ENCODE data around the gene PHIP. TPM values are rescaled to one million over a fixed set of nuclear protein-coding genes. Genes with fewer than 3 reads are reported as not detected.
A peak's percentile ranks its signal among the peaks of the same experiment; 100 is the strongest.

PHIP gene
- total RNA-seq, 1 donor from 2014 or later, result 33.9 TPM

DNA sequence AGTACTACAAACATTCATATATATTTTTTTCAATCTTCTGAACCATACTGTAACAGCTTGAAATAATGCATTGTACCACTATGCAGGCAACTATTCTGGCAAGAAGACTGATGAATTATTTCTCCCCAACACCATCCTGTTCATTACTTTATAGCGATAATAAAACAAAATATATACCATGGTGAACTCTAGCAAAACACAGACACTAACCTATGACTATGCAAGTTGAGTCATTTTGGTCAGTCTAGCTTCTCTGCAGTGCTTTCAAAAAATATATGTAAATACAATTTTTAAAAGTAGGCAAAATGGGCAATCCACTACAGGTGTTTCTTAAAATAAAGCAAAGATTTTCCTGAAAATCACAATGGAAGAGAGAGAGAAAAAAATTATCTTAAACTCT lies 20.3 kb downstream of the PHIP start:
- intact Hi-C loops (cut with micrococcal nuclease), result no loop called here
- H3K36me3 Mint-ChIP-seq (ENCODE audit: low read depth), result peaks cover 51% of the 10 kb centered on the region

DNA sequence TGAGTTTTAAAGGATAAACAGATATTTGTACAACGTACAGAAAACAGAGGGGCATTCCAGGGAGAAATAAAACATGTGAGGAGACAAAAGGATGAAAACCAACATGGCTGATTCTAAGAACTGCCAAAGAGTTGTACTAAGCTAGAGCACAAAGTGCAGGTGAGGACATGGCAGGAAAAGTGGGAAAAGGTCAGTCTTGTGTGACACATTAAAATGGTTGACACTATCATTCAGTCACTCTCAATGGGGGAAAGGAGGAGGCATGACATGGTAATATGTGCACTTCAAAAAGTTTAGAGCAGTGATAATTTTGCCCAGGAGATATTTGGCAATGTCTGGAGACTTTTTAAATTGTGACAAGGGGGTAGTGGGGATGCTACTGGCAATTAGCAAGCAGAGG lies 21.8 kb downstream of the PHIP start:
- Mint-ChIP-seq H3K4me1 (peaks cover 11% of the 10 kb centered on the region), H3K9me3 (peaks cover 11% of the 10 kb centered on the region), H3K4me3 (no peak overlapping the region), H3K27ac (no peak overlapping the region), H3K27me3 (no peaks in the 10 kb centered on the region), H3K36me3 (ENCODE audit: low read depth) (peaks cover 63% of the 10 kb centered on the region)
- DNase-seq, result no peak
- intact Hi-C loops (cut with micrococcal nuclease), result no loop called here

More for the DNA sequence above, 20.3 kb downstream of the PHIP start:
- DNase-seq, result no peak
- Mint-ChIP-seq H3K27me3 (no peaks in the 10 kb centered on the region), H3K9me3 (peaks cover 3% of the 10 kb centered on the region), H3K4me3 (no peak overlapping the region), H3K4me1 (peaks cover 11% of the 10 kb centered on the region), H3K27ac (no peak overlapping the region)

DNA sequence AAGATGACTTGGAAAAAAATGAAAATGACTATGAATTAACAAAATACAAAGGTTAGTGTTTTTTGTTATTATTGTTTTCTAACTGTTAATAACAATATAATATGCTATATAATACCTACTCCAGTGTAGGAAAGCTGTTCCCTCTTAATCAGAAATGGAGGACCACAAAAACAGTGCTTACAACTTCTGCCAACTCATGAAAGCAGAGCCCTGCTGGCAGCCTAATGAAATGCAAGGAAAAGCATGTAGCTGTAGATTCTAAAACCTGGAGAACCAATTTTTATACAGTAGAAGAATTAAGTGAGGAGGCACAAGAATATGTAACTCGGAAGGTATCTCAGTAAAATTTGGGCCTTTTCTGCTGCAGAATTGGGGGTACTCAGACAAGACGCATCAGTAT lies 29.4 kb downstream of the PHIP start:
- intact Hi-C loops (cut with micrococcal nuclease), result no loop called here
- H3K4me3 Mint-ChIP-seq, result no peak overlapping the region
- peaks cover 52% of the 10 kb centered on the region for H3K36me3 Mint-ChIP-seq (ENCODE audit: low read depth)
- peaks cover 6% of the 10 kb centered on the region for H3K4me1 Mint-ChIP-seq
- H3K27me3 Mint-ChIP-seq, result no peaks in the 10 kb centered on the region
- no peak overlapping the region for H3K27ac Mint-ChIP-seq
- DNase-seq, result no peak
- peaks cover 11% of the 10 kb centered on the region for H3K9me3 Mint-ChIP-seq

DNA sequence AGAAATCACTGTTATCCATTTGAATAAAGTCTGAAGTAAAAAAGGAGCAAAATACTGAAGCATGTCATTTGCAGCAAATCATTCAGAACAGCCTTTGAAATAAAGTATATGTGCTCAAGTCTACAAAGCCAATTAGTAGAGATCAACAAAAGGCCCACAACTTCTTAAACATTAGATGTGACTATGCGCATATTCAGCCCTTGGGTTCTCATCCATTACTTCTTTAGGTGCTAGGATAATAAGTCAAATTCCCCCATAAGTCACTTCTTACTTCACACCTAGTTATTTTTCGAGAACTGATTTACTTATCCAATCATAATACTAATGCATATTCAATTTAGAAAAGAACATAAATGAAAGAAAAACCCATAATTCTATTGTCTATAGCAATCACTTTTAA lies 31.0 kb downstream of the PHIP start:
- no peak overlapping the region for H3K4me3 Mint-ChIP-seq
- H3K27me3 Mint-ChIP-seq, result no peaks in the 10 kb centered on the region
- no peak for DNase-seq
- H3K4me1 Mint-ChIP-seq, result peaks cover 10% of the 10 kb centered on the region
- H3K36me3 Mint-ChIP-seq (ENCODE audit: low read depth), result peaks cover 38% of the 10 kb centered on the region
- intact Hi-C loops (cut with micrococcal nuclease), result no loop called here
- peaks cover 1% of the 10 kb centered on the region for H3K9me3 Mint-ChIP-seq
- no peak overlapping the region for H3K27ac Mint-ChIP-seq

DNA sequence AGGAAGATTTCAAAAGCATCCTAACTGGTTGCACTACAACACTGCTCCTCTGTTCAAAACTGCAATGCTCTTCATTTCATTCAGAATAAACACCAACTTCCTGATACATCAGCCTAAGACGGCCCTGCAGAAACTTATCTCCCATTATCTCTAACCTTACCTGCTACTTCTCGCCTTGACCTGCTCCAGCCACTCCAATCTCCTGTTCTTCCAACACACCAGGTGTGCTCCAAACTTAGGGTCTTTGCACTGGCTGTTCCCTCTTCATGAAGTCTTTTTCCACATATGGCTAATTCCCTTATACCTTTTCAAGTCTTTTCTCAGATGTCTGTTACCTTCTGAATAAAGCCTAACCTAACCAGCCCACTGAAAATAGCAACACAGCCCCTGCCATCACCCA lies 32.1 kb downstream of the PHIP start:
- H3K4me3 Mint-ChIP-seq, result no peak overlapping the region
- DNase-seq, result no peak
- no peaks in the 10 kb centered on the region for H3K9me3 Mint-ChIP-seq
- H3K27ac Mint-ChIP-seq, result no peak overlapping the region
- H3K36me3 Mint-ChIP-seq (ENCODE audit: low read depth), result peaks cover 35% of the 10 kb centered on the region
- H3K4me1 Mint-ChIP-seq, result peaks cover 12% of the 10 kb centered on the region
- intact Hi-C loops (cut with micrococcal nuclease), result no loop called here
- H3K27me3 Mint-ChIP-seq, result no peaks in the 10 kb centered on the region

DNA sequence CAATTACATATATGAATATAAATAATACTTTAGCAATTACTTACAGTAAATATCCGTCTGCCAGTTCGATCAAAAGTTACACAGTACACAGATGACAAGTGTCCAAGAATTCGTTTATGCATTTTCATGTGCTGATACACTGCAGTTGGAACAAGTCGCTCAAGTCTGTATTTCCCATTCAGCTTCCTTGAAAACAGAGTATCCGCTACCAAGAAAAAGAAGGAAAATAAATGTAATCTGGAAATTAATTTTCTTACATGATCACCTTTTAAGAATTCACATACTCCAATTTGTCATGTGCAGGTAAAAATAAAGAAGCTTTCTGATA lies 35.3 kb downstream of the PHIP start:
- no peak overlapping the region for H3K27ac Mint-ChIP-seq
- peaks cover 6% of the 10 kb centered on the region for H3K9me3 Mint-ChIP-seq
- no peaks in the 10 kb centered on the region for H3K27me3 Mint-ChIP-seq
- H3K4me1 Mint-ChIP-seq, result peaks cover 20% of the 10 kb centered on the region
- H3K4me3 Mint-ChIP-seq, result no peak overlapping the region
- DNase-seq, result no peak
- peaks cover 50% of the 10 kb centered on the region for H3K36me3 Mint-ChIP-seq (ENCODE audit: low read depth)
- intact Hi-C loops (cut with micrococcal nuclease), result no loop called here

DNA sequence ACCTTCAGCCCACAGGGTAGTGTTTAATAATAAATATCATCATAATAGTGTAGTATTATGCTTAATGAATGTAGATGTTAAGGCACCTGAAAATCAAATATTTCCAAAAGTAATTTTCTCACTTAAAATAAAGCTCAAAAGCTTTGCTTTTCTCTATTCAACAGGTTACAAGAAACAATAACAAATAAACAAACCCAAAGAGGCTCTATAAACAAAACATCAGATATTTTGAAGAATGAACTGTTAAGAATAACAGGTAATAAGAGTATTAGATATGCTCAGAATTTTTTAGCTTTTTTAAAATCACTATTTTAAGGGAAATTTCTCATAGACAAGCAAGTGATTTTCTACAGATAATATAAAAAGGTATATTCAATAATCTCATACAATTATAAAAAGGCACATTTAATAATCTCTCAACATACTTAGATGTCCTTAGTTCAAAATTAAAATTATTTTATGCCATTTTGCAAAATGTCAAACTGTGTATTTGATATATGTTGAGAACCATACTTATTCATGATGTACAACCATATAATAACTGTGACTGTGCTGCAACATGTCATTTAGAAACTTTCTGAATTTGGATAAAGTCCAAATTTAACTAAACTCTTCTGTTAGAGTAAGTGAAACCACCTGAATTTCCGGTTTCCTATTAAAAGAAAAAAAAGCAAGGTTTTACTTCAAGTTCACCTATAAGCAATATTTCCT lies 35.8 kb downstream of the PHIP start:
- H3K36me3 Mint-ChIP-seq (ENCODE audit: low read depth), result peaks cover 55% of the 10 kb centered on the region

DNA sequence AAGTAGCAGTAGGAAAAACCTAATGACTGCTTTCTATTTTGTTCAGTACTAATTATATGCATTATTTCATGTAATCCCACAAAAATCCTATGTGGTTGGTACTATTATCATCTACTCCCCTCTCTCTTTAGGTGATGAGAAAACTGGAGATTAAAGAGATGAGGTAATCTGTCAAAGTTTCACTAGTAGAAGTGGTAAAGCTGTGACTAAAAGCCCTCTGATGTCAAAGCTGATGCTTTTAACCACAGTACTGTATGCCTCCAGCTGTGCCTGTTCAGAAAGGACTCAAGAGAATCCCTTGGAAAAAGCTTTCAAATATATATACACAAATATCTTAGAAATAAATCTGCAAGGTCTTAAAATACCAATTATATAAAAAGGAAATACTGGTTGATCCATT lies 38.0 kb downstream of the PHIP start:
- no peak for DNase-seq
- no peaks in the 10 kb centered on the region for H3K27me3 Mint-ChIP-seq
- peaks cover 15% of the 10 kb centered on the region for H3K9me3 Mint-ChIP-seq
- H3K4me1 Mint-ChIP-seq, result peaks cover 28% of the 10 kb centered on the region
- intact Hi-C loops (cut with micrococcal nuclease), result loop anchor here (2.0 kb wide), 2 partner anchors 13 to 39 kb away; partner anchors contain the start of gene PHIP
- H3K27ac Mint-ChIP-seq, result no peak overlapping the region
- H3K36me3 Mint-ChIP-seq (ENCODE audit: low read depth), result peaks cover 60% of the 10 kb centered on the region
- H3K4me3 Mint-ChIP-seq, result no peak overlapping the region

More for the DNA sequence above, 35.8 kb downstream of the PHIP start:
- no peak overlapping the region for H3K4me3 Mint-ChIP-seq
- no peaks in the 10 kb centered on the region for H3K27me3 Mint-ChIP-seq
- DNase-seq, result no peak
- no peak overlapping the region for H3K27ac Mint-ChIP-seq
- peaks cover 22% of the 10 kb centered on the region for H3K4me1 Mint-ChIP-seq
- intact Hi-C loops (cut with micrococcal nuclease), result no loop called here
- H3K9me3 Mint-ChIP-seq, result peaks cover 6% of the 10 kb centered on the region

DNA sequence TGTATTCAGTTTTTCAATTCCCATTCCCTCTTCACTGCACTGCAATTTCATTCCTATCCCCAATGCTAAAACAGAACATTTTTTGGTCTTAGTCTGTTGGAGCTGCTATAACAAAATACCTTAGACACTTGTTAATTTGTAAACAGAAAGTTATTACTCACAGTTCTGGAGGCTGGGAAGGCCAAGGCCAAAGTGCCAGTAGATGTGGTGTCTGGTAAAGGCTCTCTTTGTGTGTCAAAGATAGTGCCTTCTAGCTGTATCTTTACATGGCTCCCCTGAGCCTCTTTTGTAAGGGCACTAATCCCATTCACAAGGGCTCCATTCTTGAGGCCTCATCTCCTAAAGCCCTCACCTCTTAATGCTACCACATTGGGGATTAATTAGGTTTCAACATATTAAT lies 40.0 kb downstream of the PHIP start:
- peaks cover 21% of the 10 kb centered on the region for H3K9me3 Mint-ChIP-seq
- peaks cover 66% of the 10 kb centered on the region for H3K36me3 Mint-ChIP-seq (ENCODE audit: low read depth)
- intact Hi-C loops (cut with micrococcal nuclease), result no loop called here
- no peaks in the 10 kb centered on the region for H3K27me3 Mint-ChIP-seq
- no peak overlapping the region for H3K4me3 Mint-ChIP-seq
- no peak for DNase-seq
- peaks cover 30% of the 10 kb centered on the region for H3K4me1 Mint-ChIP-seq
- H3K27ac Mint-ChIP-seq, result no peak overlapping the region

DNA sequence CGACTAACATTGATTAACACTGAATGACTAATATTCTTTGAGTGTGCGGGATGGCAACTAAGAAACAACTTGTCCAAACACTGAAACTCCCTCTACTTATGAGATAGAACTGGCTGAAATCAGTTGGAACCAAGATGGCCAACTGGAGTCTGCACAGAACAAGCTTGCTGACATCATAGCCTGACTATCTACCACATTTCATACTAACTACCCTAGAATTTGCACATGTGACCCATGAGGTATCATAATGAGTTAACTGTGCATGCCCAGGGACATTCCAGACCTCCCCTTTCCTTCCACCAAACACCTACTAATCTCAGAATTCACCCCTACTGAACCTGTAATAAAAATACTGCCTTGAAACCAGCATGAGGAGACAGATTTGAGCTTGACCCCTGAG lies 43.2 kb downstream of the PHIP start:
- no peak for DNase-seq
- Mint-ChIP-seq H3K9me3 (peaks cover 25% of the 10 kb centered on the region), H3K4me1 (peaks cover 35% of the 10 kb centered on the region), H3K36me3 (ENCODE audit: low read depth) (peaks cover 64% of the 10 kb centered on the region), H3K27ac (peak overlapping the region; percentile 56), H3K4me3 (peak overlapping the region; percentile 1), H3K27me3 (no peaks in the 10 kb centered on the region)
- intact Hi-C loops (cut with micrococcal nuclease), result loop anchor here (1.0 to 2.0 kb wide), 2 partner anchors 41 to 300 kb away; no protein-coding TSS in a partner anchor

DNA sequence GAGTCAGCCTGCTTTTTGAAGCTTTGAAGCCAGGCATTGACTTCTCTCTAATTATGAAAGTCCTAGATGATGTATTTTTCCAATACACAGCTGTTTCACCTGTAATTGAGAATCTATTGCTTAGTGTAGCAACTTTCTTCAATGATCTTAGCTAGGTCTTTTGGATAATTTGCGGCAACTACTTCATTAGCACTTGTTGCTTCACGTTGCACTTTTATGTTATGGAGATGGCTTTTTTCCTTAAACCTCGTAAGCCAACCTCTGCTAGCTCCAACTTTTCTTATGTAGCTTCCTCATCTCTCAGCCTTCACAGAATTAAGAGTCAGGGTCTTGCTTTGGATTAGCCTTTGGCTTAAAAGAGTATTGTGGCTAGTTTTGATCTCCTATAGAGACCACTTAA lies 44.8 kb downstream of the PHIP start:
- H3K36me3 Mint-ChIP-seq (ENCODE audit: low read depth), result peaks cover 59% of the 10 kb centered on the region
- no peak overlapping the region for H3K27ac Mint-ChIP-seq
- peaks cover 19% of the 10 kb centered on the region for H3K9me3 Mint-ChIP-seq
- H3K4me3 Mint-ChIP-seq, result no peak overlapping the region
- H3K27me3 Mint-ChIP-seq, result no peaks in the 10 kb centered on the region
- DNase-seq, result no peak
- intact Hi-C loops (cut with micrococcal nuclease), result no loop called here
- H3K4me1 Mint-ChIP-seq, result peaks cover 32% of the 10 kb centered on the region

DNA sequence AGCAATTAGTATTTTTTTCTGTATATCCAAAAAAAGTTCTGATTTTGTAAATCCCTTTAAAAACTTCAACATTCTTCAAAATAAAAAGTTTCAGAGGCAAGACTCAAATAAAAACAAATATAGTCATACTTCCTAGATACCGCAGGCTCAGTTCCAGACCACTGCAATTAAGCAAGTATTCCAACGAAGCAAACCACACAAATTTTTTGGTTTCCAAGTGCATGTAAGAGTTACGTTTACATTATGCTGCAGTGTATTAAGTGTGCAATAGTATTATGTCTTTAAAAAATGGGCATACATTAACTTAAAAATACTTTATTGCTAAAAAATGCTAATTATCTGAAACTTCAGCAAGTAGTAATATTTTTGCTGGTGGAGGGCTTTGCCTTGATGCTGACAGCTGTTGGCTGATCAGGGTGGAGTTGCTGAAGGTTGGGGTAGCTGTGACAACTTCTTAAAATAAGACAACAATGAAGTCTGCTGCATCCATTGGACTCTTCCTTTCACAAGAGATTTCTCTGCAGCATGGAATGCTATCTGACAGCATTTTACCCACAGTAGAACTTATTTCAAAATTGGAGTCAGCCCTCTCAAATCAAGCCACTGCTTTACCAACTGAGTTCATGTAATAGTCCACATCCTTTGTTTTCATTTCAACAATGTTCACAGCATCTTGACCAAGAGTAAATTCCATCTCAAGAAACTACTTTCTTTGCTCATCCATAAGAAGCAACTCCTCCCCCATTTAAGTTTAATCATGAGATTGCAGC lies 46.0 kb downstream of the PHIP start:
- H3K27ac Mint-ChIP-seq, result no peak overlapping the region
- peaks cover 19% of the 10 kb centered on the region for H3K9me3 Mint-ChIP-seq
- peaks cover 50% of the 10 kb centered on the region for H3K36me3 Mint-ChIP-seq (ENCODE audit: low read depth)
- no peak for DNase-seq
- H3K4me1 Mint-ChIP-seq, result peaks cover 32% of the 10 kb centered on the region
- intact Hi-C loops (cut with micrococcal nuclease), result no loop called here
- H3K27me3 Mint-ChIP-seq, result no peaks in the 10 kb centered on the region
- no peak overlapping the region for H3K4me3 Mint-ChIP-seq

DNA sequence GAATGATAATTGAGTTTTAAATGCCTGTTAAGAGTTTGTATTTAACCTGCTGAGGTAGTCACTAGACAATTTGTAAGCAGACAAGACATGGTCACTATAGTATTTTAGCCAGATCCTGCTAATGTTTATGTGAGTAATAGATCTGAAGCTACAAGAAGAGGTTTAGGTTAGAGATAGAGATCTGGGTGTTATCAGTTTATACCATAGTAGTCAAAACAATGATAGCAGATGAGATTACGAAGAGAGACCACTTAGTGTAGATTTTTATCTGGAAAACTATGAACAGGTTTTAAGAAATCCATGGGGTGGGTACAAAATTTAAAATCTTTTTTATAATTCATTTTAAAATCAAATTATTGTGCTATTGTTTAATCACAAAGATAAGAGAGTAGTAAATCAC lies 47.5 kb downstream of the PHIP start:
- H3K36me3 Mint-ChIP-seq (ENCODE audit: low read depth), result peaks cover 41% of the 10 kb centered on the region
- H3K27me3 Mint-ChIP-seq, result no peaks in the 10 kb centered on the region
- no peak overlapping the region for H3K4me3 Mint-ChIP-seq
- H3K4me1 Mint-ChIP-seq, result peaks cover 27% of the 10 kb centered on the region
- no peak for DNase-seq
- intact Hi-C loops (cut with micrococcal nuclease), result no loop called here
- H3K9me3 Mint-ChIP-seq, result peaks cover 11% of the 10 kb centered on the region
- no peak overlapping the region for H3K27ac Mint-ChIP-seq

DNA sequence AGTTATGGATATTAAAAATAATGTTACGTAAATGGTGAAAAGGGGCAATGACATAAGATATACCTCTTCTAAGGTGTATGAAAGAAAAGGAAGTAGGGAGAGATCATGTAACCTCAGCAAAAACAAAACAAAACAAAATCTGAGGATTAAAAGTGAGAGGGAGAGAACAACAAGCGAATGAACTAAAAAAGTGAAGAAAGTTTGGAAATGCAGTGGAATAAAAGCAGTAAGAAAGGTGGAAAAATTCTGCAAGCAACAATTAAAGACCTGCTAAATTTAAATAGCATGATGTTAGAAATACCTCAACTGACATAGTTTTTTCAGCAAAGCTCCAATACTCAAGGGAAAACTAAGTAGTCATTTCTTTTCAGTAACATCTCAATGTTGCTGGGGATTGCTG lies 48.0 kb downstream of the PHIP start:
- H3K4me3 Mint-ChIP-seq, result no peak overlapping the region

More for the DNA sequence above, 48.0 kb downstream of the PHIP start:
- Mint-ChIP-seq H3K36me3 (ENCODE audit: low read depth) (peaks cover 44% of the 10 kb centered on the region), H3K27ac (no peak overlapping the region), H3K27me3 (no peaks in the 10 kb centered on the region), H3K4me1 (peaks cover 24% of the 10 kb centered on the region), H3K9me3 (peaks cover 9% of the 10 kb centered on the region)
- no peak for DNase-seq
- intact Hi-C loops (cut with micrococcal nuclease), result no loop called here

Data from activated CD4-positive, alpha-beta T cell treated with anti-CD3 and anti-CD28 coated beads, Interleukin-2, amount 10 ng/mL, durations not matched to agents 24 days and 14 days (primary cell).